Natural killer cell treated with Interleukin-12 subunit alpha and Interleukin-12 subunit beta and Interleukin-15 and Interleukin-18, amount 100 ng/mL, for 72 hours (primary cell): ENCODE measurements around the gene CDC25B. TPM values are rescaled to one million over a fixed set of nuclear protein-coding genes. Genes with fewer than 3 reads are reported as not detected.

ENCODE experiments used
- ATAC-seq, 2 donors: fragments of 150-1000 bp; cut with Tn5 transposase in 1 of 2; sonication (Bioruptor Pico), chemical (Tn5 transposase) in 1 of 2; 2 replicates each; pipeline ENCODE4 v1.10.0; 2021
- DNase-seq: peaks from one replicate; pipeline ENCODE4 v3.0.0; 2022; ENCODE audit warnings: low spot score
- H3K27ac Mint-ChIP-seq, 2 donors: 1 replicate in 1 of 2; 2 replicates in 1 of 2; pipeline ENCODE4 v1.8.0; 2022; ENCODE audit warnings: mixed read lengths in 2 of 2, mild to moderate bottlenecking in 1 of 2, moderate library complexity in 1 of 2
- H3K27me3 Mint-ChIP-seq, 2 donors: 1 replicate in 1 of 2; 2 replicates in 1 of 2; pipeline ENCODE4 v1.8.0; 2022; ENCODE audit warnings: mixed read lengths in 2 of 2
- H3K36me3 Mint-ChIP-seq: one replicate; pipeline ENCODE4 v1.8.0; 2022; ENCODE audit warnings: mixed read lengths
- H3K4me1 Mint-ChIP-seq, 2 donors: 1 replicate in 1 of 2; 2 replicates in 1 of 2; pipeline ENCODE4 v1.8.0; 2022; ENCODE audit warnings: low read depth in 2 of 2, mixed read lengths in 2 of 2, mild to moderate bottlenecking in 1 of 2
- H3K4me3 Mint-ChIP-seq: one replicate; pipeline ENCODE4 v1.8.0; 2022; ENCODE audit warnings: mixed read lengths
- H3K9me3 Mint-ChIP-seq: 2 replicates; pipeline ENCODE4 v1.8.0; 2022; ENCODE audit warnings: mixed read lengths
- total RNA-seq, 2 donors: library from RNA; stranded (reverse); gene quantifications; one replicate each; pipeline ENCODE4 v1.2.3, GENCODE V29; 2022

The CDC25B gene
- total RNA-seq, 2 donors from 2014 or later: 38.9 to 84.1 TPM

DNA sequence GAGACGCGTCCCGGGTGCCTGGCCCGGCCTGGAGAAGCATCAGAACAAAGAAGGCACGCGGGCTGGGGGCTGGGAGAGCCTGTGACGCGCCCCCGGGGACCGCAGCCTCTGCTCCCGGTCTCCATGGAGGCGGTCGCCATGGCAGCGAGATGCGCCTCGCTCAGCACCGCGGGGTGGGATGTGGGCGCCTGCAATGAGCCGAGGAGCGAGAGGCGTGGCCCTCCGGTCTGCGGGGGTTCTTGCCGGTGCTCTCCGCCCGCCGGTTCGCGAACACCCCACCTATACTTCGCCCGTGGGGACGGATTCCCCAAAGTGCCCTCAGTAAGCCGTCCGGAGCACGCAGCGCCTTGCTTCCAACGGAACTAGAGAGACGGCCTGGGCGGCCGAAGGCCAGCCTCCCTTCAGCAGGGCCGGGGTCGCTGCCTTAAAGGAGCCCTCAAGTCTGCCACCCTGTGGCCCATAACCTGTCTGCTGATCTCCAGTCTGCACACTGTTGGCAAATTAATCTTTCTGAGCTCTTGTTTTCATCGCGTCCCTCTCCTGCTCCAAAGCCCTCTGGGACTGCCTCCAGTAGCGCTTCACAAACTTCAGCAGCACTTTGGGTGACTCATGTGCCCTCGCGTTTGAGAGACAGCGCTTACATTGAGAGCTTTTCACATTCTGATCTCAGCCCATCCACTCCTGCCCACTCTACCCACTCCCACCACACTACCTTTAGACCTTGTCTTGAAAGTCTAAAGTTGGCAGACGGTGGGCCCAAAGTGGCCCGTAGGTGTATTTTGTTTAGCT lies 27.6 kb upstream of the CDC25B start:
- Mint-ChIP-seq H3K36me3 (no peaks in the 10 kb centered on the region), H3K4me3 (peak overlapping the region; percentile 95), H3K27ac (peak overlapping the region; percentile 78 to 79), H3K27me3 (no peaks in the 10 kb centered on the region), H3K4me1 (peaks cover 9 to 12% of the 10 kb centered on the region in 2 donors), H3K9me3 (no peaks in the 10 kb centered on the region)
- DNase-seq (peak; percentile 82), ATAC-seq (peak; percentile 67 to 72)

DNA sequence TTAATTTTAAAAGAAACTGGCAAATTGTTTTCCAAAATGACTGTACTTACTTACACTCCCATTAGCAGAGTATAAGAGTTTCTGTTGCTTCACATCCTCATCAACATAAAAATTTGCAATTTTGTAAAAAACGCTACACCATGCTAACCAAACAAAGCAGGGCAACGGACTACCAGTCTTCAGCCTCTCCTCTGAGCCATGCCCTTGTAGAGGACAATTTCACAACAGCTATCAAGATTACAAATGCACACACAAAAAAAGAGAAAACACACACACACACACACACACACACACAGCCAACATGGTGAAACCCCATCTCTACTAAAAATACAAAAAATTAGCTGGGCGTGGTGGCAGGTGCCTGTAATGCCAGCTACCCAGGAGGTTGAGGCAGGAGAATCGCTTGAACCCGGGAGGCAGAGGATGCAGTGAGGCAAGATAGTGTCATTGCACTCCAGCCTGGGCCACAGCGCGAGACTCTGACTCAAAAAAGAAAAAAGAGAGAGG lies 24.5 kb upstream of the CDC25B start:
- H3K36me3 Mint-ChIP-seq: no peaks in the 10 kb centered on the region
- no peak overlapping the region for H3K4me3 Mint-ChIP-seq
- H3K27ac Mint-ChIP-seq: no peak overlapping the region
- H3K4me1 Mint-ChIP-seq: peaks cover 9 to 13% of the 10 kb centered on the region in 2 donors
- peaks cover 0 to 2% of the 10 kb centered on the region in 2 donors for H3K27me3 Mint-ChIP-seq
- ATAC-seq (no peak), DNase-seq (no peak)
- no peaks in the 10 kb centered on the region for H3K9me3 Mint-ChIP-seq

DNA sequence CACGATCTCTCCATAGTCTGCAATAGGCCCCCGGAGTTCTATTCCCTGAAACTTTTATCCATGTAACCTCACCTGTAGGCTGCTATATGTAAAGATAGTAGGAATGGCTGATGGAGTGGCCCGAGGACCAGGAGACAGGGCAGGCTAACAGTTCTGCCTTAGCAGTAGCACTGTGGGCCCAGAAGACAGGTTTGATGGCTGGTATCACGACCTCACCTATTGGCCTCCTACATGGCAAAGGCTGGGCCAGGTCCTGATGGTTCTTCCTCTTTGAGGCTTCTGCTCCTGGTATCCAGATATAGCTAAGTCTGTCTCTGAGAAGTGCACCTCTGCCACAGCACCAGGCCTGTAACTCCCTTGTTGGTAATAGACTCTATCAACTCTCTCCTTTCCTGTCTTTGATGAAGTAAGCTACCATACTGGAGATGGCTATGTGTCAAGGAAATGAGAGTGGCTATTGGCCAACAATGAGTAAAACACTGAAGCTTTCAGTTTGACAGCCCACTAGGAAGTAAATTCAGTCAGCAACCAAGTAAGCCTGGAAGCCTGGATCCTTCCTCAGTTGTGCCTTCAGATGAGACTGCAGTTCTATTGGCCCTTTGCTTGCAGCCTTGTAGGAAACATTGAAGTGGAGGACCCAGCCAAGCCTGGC lies 20.5 kb upstream of the CDC25B start:
- H3K4me3 Mint-ChIP-seq: no peak overlapping the region

DNA sequence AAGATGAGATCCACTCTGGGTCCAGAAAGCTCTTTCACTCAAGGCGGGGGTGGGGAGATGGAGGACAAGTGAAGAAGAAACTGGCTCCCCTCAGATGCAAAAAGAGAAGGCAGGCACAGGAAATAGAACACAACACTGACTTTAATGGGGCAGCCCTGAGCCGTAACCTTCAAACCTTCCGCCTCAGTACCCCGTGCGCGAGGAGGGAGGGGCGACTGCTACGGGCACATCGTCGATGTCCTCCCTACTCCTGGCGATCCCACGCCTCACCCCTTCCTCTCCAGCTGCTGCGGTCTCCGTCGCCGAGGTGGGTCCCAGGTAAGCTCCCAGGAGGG lies 18.8 kb upstream of the CDC25B start:
- Mint-ChIP-seq H3K4me1 (peaks cover 27 to 31% of the 10 kb centered on the region in 2 donors), H3K4me3 (peak overlapping the region; percentile 70), H3K36me3 (no peaks in the 10 kb centered on the region), H3K27me3 (peaks cover 0 to 2% of the 10 kb centered on the region in 2 donors), H3K27ac (no peak overlapping the region), H3K9me3 (no peaks in the 10 kb centered on the region)
- no peak for DNase-seq
- peak; percentile 18 to 49 for ATAC-seq

More for the DNA sequence above, 20.5 kb upstream of the CDC25B start:
- H3K27ac Mint-ChIP-seq: no peak overlapping the region
- no peak for ATAC-seq
- H3K9me3 Mint-ChIP-seq: no peaks in the 10 kb centered on the region
- DNase-seq: no peak
- H3K4me1 Mint-ChIP-seq: peaks cover 13 to 15% of the 10 kb centered on the region in 2 donors
- H3K27me3 Mint-ChIP-seq: peaks cover 0 to 2% of the 10 kb centered on the region in 2 donors
- no peaks in the 10 kb centered on the region for H3K36me3 Mint-ChIP-seq

DNA sequence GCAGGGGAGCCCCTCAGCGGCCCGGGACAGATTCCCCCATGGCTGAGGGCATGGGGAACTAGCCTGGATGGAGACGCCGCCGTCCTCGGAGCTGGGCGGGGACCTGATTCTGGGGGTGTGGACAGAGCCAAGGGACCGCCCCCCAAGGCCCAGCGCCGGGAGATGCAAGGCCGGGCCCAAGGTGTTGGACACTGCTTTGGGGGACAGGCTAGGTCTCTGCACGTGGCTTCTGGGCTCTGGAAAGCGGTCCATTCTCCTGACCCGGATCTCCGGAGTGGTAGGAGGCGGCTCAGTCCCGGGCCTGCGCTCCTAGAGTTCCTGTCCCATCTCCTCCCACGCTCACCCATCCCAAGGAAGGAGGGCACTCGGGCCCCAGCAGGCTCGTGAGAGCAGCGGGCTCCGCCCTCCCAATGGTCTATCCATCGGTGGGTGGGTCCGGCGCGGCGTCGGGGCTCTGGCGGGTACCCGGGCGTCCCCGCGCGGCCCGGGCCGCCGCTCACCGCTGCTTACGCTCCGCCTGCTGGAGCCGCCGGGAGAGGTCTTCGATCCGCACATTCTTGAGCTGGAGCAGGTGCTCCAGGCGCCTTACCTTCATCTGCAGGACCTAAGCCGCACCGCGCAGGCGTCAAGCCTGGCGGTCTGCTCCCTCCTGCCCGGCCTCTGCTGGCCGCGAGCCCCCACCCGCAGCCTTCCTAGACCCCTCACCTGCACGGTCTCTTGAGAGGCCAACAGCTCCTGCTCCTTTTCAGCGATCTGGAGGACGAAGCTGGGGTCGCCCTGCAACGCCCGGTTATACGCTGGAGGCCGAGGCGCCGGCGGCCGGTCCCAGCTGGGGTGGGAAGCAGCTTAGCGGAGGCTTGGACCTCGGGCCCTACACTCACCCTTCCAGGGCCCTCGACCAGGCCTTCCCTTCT lies 18.1 kb upstream of the CDC25B start:
- no peak overlapping the region for H3K27ac Mint-ChIP-seq

DNA sequence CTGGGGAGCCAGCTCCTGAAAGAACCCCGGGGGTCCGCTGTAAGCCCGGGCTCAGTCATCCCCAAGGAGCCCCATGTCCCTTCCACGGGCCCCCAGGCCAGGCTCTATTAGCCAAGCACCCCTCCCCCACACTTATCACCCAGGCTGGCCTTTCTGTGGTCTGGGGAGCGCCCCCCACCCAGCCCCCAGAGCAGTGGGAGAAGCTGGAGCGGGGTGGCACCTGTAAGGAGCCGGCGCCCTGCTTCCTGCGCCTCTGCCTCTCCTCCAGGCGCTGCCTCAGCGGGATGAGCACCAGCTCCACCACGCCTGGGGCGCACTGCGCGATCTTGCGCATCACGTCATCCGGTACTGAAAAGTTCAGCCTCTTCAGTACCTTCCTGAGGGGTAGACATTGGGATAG lies 17.1 kb upstream of the CDC25B start:
- H3K9me3 Mint-ChIP-seq: no peaks in the 10 kb centered on the region
- ATAC-seq (no peak), DNase-seq (no peak)
- peaks cover 32 to 36% of the 10 kb centered on the region in 2 donors for H3K4me1 Mint-ChIP-seq
- no peaks in the 10 kb centered on the region for H3K36me3 Mint-ChIP-seq
- H3K27me3 Mint-ChIP-seq: no peaks in the 10 kb centered on the region
- H3K4me3 Mint-ChIP-seq: peak overlapping the region; percentile 39
- no peak overlapping the region for H3K27ac Mint-ChIP-seq

More for the DNA sequence above, 18.1 kb upstream of the CDC25B start:
- ATAC-seq: peak; percentile 83 to 84
- Mint-ChIP-seq H3K27me3 (peaks cover 0 to 2% of the 10 kb centered on the region in 2 donors), H3K4me1 (peaks cover 27 to 31% of the 10 kb centered on the region in 2 donors), H3K36me3 (no peaks in the 10 kb centered on the region), H3K9me3 (no peaks in the 10 kb centered on the region), H3K4me3 (peak overlapping the region; percentile 70)
- DNase-seq: no peak

DNA sequence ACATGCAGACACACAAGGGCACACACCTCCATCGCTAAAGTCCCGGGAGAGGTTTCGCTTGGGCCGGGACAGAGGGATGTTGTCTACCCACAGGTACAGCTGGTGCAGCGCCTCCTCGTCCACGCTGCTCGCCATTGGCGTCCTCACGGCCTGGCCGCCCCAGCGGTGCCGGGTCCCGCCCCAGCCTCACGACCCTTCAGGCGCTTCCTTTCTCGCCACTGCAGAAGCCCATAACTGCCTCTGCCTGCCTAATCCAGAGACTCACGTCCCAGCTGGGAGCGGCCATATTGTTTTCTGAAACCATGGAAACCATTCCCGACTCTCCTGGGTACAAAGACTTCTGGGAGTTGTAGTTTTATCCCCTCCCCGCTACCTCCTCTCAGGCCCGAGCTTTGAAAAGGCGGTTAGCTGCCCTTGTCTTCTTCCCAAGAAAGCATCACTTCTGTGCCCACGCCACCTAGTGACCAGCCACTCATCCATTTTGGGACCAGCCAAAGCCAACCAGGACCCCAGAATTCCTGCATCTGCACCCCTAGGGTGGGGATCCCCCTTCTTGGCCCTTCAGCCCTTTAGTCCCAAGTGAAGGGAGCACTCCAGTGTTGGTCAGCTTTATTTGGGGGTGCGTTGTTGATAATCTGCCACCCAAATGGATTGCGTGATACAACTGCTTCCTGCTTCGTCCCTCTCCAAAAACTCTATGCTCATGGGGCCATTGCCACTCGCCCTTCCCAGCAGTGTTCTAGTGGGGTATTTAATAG lies 14.8 kb upstream of the CDC25B start, which contains the start of gene SPEF1:
SPEF1 (minus strand) TSS at position 296 of the 758 bp plus-strand sequence; CDS start at position 135, 161 bp downstream.
- Mint-ChIP-seq H3K36me3 (no peaks in the 10 kb centered on the region), H3K4me1 (peaks cover 41% of the 10 kb centered on the region in 2 donors), H3K4me3 (peak within 1 kb of the TSS; percentile 19), H3K27me3 (no peaks in the 10 kb centered on the region), H3K9me3 (no peaks in the 10 kb centered on the region), H3K27ac (peak within 1 kb of the TSS; percentile 48 to 50)
- no peak for DNase-seq
- peak; percentile 51 to 74 for ATAC-seq

DNA sequence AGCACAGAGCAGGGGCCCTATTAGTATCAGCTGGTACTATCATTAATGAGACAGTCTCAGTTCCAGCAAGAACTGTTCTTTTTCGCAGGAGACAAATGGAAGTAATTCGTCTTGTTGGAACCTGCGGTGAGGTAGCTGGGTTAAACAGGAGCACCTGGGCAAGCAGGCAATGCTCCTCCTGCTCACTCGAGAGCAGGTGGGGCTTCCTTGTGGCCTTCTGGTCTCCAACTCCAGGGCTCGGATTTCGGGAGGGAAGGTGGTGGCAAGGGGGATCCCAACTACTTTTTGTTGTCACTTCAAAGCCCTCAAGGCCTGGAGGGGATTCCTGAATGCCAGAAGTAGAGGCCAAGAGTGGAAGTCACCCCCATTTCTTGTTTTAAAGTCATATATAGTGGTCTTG lies 13.5 kb upstream of the CDC25B start:
- Mint-ChIP-seq H3K27me3 (no peaks in the 10 kb centered on the region), H3K9me3 (no peaks in the 10 kb centered on the region), H3K36me3 (no peaks in the 10 kb centered on the region), H3K27ac (peak overlapping the region; percentile 48 to 50), H3K4me3 (no peak overlapping the region), H3K4me1 (peaks cover 38% of the 10 kb centered on the region in 2 donors)
- no peak for ATAC-seq
- no peak for DNase-seq

DNA sequence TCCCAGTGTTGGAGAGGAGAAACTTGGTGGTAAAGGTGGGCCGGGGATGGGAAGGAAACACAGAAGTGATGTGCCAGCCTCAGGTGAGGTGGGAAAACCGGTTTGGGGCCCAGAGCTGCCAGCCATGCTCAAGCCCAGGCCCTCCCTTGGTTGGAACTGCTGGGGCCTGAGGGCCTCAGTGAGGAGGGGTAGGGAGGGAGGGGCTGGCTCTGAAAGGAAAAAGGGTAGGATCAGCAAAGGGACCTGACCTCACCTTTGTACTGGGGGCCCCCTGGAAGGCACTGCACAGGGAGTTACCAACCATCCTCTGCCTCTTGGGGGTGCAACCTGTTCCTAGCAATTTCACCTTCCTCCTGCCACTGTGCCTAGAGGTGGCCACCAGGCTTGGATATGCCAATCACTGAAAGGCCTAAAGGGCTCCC lies 13.0 kb upstream of the CDC25B start:
- H3K27ac Mint-ChIP-seq: no peak overlapping the region
- no peaks in the 10 kb centered on the region for H3K36me3 Mint-ChIP-seq
- H3K9me3 Mint-ChIP-seq: no peaks in the 10 kb centered on the region
- H3K27me3 Mint-ChIP-seq: no peaks in the 10 kb centered on the region
- H3K4me1 Mint-ChIP-seq: peaks cover 40 to 41% of the 10 kb centered on the region in 2 donors
- ATAC-seq (no peak), DNase-seq (peak; percentile 25)
- H3K4me3 Mint-ChIP-seq: no peak overlapping the region

DNA sequence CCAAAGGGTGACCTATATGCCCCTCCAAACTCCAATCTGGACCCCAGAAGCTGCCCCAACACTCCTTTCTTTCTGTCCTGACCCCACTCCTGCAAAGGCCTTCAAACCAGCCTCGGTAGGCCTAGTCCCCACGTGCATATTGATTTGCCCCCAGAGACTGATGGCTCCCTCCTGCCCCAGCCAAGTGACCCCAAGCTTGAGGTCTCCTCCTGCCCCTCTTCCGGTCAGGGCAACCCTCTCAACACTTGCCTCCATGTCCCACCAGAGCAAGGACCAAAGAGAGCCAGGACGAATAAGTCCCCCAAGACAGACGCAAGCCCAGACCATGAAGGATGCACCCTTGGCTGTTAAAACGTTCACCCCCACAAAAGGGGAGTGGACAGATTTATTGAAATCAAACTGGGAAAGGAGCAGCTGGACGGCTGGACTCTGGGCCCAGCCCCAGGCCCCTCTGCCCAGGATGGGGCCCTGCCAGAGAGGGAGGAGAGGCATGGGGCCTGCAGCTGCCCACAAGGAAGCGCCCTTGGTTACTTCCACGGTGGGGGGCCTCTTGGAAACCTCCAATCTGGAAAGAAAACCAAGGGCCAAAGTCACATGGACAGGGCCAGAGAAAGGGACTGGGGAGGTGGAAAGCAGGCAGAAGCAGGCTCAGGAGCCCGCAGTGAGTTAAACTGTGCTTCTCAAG lies 12.5 kb upstream of the CDC25B start:
- Mint-ChIP-seq H3K27ac (no peak overlapping the region), H3K9me3 (no peaks in the 10 kb centered on the region), H3K4me1 (peaks cover 41 to 42% of the 10 kb centered on the region in 2 donors), H3K4me3 (peak overlapping the region; percentile 12), H3K36me3 (no peaks in the 10 kb centered on the region), H3K27me3 (no peaks in the 10 kb centered on the region)
- ATAC-seq (no peak), DNase-seq (peak; percentile 18)

DNA sequence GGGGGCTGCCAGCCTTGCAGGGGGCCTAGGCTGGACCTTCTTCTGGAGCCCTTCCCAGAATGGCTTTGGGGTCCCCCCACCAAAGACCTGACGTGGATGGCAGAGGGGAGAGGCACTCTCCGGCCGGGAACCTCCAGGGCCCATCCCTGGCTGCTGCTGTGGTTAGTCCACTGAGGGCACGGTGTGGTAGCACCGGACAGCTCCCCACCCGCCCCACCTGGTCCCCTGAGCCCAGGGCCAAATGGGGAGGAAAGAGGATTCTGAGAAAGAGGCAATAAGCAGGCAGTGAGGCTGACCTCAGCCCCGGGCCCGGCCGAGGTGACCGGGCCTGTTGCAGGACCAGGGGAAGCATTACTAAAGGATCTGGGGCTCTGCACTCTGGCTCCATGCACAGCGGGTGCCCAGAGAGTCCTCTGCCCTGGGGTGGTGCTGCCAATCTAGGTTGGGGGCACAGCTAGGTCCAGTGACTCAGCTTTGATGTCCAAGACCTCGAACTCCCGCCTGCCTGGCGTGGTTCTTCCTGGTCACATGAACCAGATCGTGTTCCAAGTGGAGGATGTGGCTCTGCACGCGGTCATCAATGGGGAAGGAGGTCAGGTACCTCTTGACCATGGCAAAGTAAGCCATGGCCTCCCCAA lies 11.8 kb upstream of the CDC25B start:
- H3K4me1 Mint-ChIP-seq: peaks cover 43 to 48% of the 10 kb centered on the region in 2 donors
- no peaks in the 10 kb centered on the region for H3K27me3 Mint-ChIP-seq
- peak overlapping the region; percentile 79 for H3K4me3 Mint-ChIP-seq
- no peaks in the 10 kb centered on the region for H3K36me3 Mint-ChIP-seq
- ATAC-seq (no peak), DNase-seq (no peak)
- no peaks in the 10 kb centered on the region for H3K9me3 Mint-ChIP-seq
- H3K27ac Mint-ChIP-seq: peak overlapping the region; percentile 62 to 85

DNA sequence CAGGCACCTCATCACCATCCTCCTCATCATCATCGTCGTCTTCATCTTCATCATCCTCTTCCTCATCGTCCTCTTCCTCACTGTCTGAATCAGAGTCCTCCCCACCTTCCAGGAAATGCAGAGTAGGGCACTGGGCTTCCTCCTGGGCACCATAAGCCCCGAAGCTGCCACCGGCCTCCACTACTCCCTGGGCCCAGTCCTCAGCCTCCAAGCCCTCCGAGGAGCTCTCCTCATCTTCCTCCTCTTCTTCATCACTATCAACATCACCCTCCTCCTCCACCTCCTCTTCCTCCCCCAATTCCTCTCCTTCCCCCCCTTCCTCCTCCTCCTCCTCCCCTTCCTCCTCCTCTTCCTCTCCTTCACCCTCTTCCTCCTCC lies 11.3 kb upstream of the CDC25B start:
- H3K4me1 Mint-ChIP-seq: peaks cover 43 to 48% of the 10 kb centered on the region in 2 donors
- H3K27me3 Mint-ChIP-seq: no peaks in the 10 kb centered on the region
- DNase-seq: peak; percentile 31
- H3K4me3 Mint-ChIP-seq: peak overlapping the region; percentile 79
- no peaks in the 10 kb centered on the region for H3K36me3 Mint-ChIP-seq
- ATAC-seq: no peak
- peak overlapping the region; percentile 62 to 85 for H3K27ac Mint-ChIP-seq
- H3K9me3 Mint-ChIP-seq: no peaks in the 10 kb centered on the region
